ENCODE measurements around the gene LTO1. TPM values are rescaled to one million over a fixed set of nuclear protein-coding genes. Genes with fewer than 3 reads are reported as not detected.

Gene LTO1
- polyA plus RNA-seq, 1 donor (not counting 4 experiments of a cell fraction or from before 2014, with no cell fraction given): 24.3 TPM

DNA sequence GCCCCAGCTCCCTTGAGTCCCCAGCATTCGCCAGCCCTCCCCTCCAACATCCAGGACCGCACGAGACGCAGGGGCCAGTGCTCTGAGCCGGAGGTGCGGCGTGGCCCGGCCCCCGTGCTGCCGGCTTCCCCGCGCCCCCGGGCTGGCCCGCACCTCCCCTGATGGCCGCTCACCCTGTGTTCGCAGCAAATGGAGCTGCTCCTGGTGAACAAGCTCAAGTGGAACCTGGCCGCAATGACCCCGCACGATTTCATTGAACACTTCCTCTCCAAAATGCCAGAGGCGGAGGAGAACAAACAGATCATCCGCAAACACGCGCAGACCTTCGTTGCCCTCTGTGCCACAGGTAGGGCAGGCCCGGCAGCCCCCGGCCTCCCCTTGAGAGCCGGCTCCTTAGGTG, 31.5 kb downstream of the LTO1 start:
- H3K79me2 ChIP-seq (ENCODE audit: control insufficient read depth, insufficient read depth, low read length): peaks cover 55% of the 10 kb centered on the region
- peak overlapping the region; percentile 37 to 95 (median 73) for H3K4me3 ChIP-seq (ENCODE audit: control insufficient read depth in 2 of 3, extremely low read depth in 1 of 3, insufficient read depth in 2 of 3, low read depth in 1 of 3, low read length in 3 of 3)
- peaks cover 25 to 33% of the 10 kb centered on the region in 2 experiments for H3K36me3 ChIP-seq (ENCODE audit: control insufficient read depth in 2 of 2, extremely low read depth in 1 of 2, insufficient read depth in 2 of 2, low read length in 2 of 2)
- no peak for DNase-seq (ENCODE audit: low read depth, low spot score)
- dilution Hi-C loops (cut with MboI; ENCODE audit: extremely low pct_ligation_motif_present, low sequenced_read_pairs): no loop called here
- no peaks in the 10 kb centered on the region for H3K9me3 ChIP-seq (ENCODE audit: control insufficient read depth, low read depth, low read length)
- peaks cover 15% of the 10 kb centered on the region for H3K4me1 ChIP-seq (ENCODE audit: control insufficient read depth, extremely low read depth, insufficient read depth, low read length)
- H2AFZ ChIP-seq (ENCODE audit: control insufficient read depth, low read length): no peak overlapping the region
- no peaks in the 10 kb centered on the region for H3K27me3 ChIP-seq (ENCODE audit: control insufficient read depth, extremely low read depth, insufficient read depth, low read length)
- no peak for FAIRE-seq
- peaks cover 26% of the 10 kb centered on the region for H4K20me1 ChIP-seq (ENCODE audit: control insufficient read depth, extremely low read depth, insufficient read depth, low read length)
- H3K9me1 ChIP-seq (ENCODE audit: control insufficient read depth, extremely low read depth, insufficient read depth, low read length): no peaks in the 10 kb centered on the region
- peak overlapping the region; percentile 64 for H3K4me2 ChIP-seq (ENCODE audit: control insufficient read depth, extremely low read depth, insufficient read depth, low read depth, low read length)
- peak overlapping the region; percentile 28 for H3K9ac ChIP-seq (ENCODE audit: control insufficient read depth, extremely low read depth, insufficient read depth, low read length)
- TF ChIP-seq, protein P1, sequence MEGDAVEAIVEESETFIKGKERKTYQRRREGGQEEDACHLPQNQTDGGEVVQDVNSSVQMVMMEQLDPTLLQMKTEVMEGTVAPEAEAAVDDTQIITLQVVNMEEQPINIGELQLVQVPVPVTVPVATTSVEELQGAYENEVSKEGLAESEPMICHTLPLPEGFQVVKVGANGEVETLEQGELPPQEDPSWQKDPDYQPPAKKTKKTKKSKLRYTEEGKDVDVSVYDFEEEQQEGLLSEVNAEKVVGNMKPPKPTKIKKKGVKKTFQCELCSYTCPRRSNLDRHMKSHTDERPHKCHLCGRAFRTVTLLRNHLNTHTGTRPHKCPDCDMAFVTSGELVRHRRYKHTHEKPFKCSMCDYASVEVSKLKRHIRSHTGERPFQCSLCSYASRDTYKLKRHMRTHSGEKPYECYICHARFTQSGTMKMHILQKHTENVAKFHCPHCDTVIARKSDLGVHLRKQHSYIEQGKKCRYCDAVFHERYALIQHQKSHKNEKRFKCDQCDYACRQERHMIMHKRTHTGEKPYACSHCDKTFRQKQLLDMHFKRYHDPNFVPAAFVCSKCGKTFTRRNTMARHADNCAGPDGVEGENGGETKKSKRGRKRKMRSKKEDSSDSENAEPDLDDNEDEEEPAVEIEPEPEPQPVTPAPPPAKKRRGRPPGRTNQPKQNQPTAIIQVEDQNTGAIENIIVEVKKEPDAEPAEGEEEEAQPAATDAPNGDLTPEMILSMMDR (optimal IDR thresholded peaks at IDR 0.05 in 1 of 3, IDR thresholded peaks at IDR 0.05 in 1 of 3, conservative IDR thresholded peaks at IDR 0.05 in 1 of 3; ENCODE audit: extremely low read depth in 1 of 3, insufficient read depth in 2 of 3, low read length in 3 of 3): no peak
- TF ChIP-seq EZH2 (IDR thresholded peaks at IDR 0.05; ENCODE audit: low read length): no peak
- no peak overlapping the region for H3K27ac ChIP-seq (ENCODE audit: control insufficient read depth, insufficient read depth, low read length)

DNA sequence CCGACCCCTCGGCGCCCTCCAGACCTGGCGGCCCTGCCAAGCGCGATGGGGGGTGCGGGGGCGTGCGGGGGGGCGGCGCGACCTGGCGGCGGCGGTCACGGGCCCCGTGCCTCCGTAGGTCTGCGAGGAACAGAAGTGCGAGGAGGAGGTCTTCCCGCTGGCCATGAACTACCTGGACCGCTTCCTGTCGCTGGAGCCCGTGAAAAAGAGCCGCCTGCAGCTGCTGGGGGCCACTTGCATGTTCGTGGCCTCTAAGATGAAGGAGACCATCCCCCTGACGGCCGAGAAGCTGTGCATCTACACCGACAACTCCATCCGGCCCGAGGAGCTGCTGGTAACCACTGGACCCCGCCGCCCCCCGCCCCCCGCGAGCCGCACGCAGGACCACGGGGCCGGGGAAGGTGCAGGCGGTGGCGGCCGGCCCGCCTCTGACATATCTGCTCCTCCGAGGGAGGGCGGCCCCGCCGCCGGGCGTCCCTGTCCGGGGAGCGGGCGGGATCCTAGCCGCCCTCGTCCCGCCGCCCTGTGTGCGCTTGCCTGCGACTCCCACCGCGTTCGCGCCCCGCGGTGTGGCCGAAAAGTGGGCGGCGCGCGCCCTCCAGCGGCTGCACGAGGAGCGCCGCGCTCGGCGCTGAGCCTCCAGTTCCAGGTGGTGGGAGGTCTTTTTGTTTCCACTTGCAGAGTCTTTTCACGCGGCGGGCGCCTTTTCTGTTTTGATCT, 32.1 kb downstream of the LTO1 start:
- FAIRE-seq (no peak), DNase-seq (ENCODE audit: low read depth, low spot score) (no peak)
- H3K27me3 ChIP-seq (ENCODE audit: control insufficient read depth, extremely low read depth, insufficient read depth, low read length): peaks cover under 1% of the 10 kb centered on the region
- dilution Hi-C loops (cut with MboI; ENCODE audit: extremely low pct_ligation_motif_present, low sequenced_read_pairs): no loop called here
- H3K4me1 ChIP-seq (ENCODE audit: control insufficient read depth, extremely low read depth, insufficient read depth, low read length): peaks cover 21% of the 10 kb centered on the region
- H4K20me1 ChIP-seq (ENCODE audit: control insufficient read depth, extremely low read depth, insufficient read depth, low read length): peaks cover 21% of the 10 kb centered on the region
- no peak for TF ChIP-seq EZH2 (IDR thresholded peaks at IDR 0.05; ENCODE audit: low read length)
- TF ChIP-seq, protein P1 (optimal IDR thresholded peaks at IDR 0.05 in 1 of 3, IDR thresholded peaks at IDR 0.05 in 1 of 3, conservative IDR thresholded peaks at IDR 0.05 in 1 of 3; ENCODE audit: extremely low read depth in 1 of 3, insufficient read depth in 2 of 3, low read length in 3 of 3): peak; percentile 68 to 87 (median 86)
- peak overlapping the region; percentile 72 to 95 (median 73) for H3K4me3 ChIP-seq (ENCODE audit: control insufficient read depth in 2 of 3, extremely low read depth in 1 of 3, insufficient read depth in 2 of 3, low read depth in 1 of 3, low read length in 3 of 3)
- H3K27ac ChIP-seq (ENCODE audit: control insufficient read depth, insufficient read depth, low read length): peak overlapping the region; percentile 65
- no peaks in the 10 kb centered on the region for H3K9me3 ChIP-seq (ENCODE audit: control insufficient read depth, low read depth, low read length)
- H3K9ac ChIP-seq (ENCODE audit: control insufficient read depth, extremely low read depth, insufficient read depth, low read length): peak overlapping the region; percentile 86
- H3K4me2 ChIP-seq (ENCODE audit: control insufficient read depth, extremely low read depth, insufficient read depth, low read depth, low read length): peak overlapping the region; percentile 64
- no peak overlapping the region for H2AFZ ChIP-seq (ENCODE audit: control insufficient read depth, low read length)
- no peaks in the 10 kb centered on the region for H3K9me1 ChIP-seq (ENCODE audit: control insufficient read depth, extremely low read depth, insufficient read depth, low read length)
- peaks cover 51% of the 10 kb centered on the region for H3K79me2 ChIP-seq (ENCODE audit: control insufficient read depth, insufficient read depth, low read length)
- H3K36me3 ChIP-seq (ENCODE audit: control insufficient read depth in 2 of 2, extremely low read depth in 1 of 2, insufficient read depth in 2 of 2, low read length in 2 of 2): peaks cover 20 to 30% of the 10 kb centered on the region in 2 experiments

Measured in keratinocyte (primary cell).